Measurements from ENCODE around the gene KIAA1549. TPM values are rescaled to one million over a fixed set of nuclear protein-coding genes. Genes with fewer than 3 reads are reported as not detected.
A peak's percentile ranks its signal among the peaks of the same experiment; 100 is the strongest.

The KIAA1549 gene
- total RNA-seq, 2 donors from 2014 or later: 0.93 to 1.7 TPM

DNA sequence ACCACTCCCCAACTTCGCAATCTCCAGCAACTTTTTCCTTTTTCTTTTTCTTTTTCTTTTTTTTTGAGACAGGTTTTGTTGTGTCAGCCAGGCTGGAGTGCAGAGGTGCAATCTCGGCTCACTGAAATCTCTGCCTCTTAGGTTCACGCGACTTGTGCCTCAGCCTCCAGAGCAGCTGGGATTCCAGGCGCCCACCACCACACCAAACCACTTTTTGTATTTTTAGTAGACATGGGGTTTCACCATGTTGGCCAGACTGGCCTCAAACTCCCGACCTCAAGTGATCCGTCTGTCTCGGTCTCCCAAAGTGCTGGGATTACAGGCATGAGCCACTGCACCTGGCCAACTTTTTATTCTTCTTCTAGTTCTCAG, 55.0 kb downstream of the KIAA1549 start:
- no peaks in the 10 kb centered on the region for H3K9me3 Mint-ChIP-seq
- H3K4me3 Mint-ChIP-seq: peak overlapping the region in 1 of 2 donors; percentile 31
- no peak overlapping the region for H3K27ac Mint-ChIP-seq
- no peaks in the 10 kb centered on the region for H3K27me3 Mint-ChIP-seq (ENCODE audit: low read depth)
- peaks cover 12% of the 10 kb centered on the region for H3K4me1 Mint-ChIP-seq (ENCODE audit: low read depth)
- no peak for DNase-seq
- H3K36me3 Mint-ChIP-seq (ENCODE audit: insufficient read depth in 2 of 2): no peaks in the 10 kb centered on the region
- peak in 1 of 2 donors; percentile 36 for ATAC-seq (replicated peaks in 1 of 2)

DNA sequence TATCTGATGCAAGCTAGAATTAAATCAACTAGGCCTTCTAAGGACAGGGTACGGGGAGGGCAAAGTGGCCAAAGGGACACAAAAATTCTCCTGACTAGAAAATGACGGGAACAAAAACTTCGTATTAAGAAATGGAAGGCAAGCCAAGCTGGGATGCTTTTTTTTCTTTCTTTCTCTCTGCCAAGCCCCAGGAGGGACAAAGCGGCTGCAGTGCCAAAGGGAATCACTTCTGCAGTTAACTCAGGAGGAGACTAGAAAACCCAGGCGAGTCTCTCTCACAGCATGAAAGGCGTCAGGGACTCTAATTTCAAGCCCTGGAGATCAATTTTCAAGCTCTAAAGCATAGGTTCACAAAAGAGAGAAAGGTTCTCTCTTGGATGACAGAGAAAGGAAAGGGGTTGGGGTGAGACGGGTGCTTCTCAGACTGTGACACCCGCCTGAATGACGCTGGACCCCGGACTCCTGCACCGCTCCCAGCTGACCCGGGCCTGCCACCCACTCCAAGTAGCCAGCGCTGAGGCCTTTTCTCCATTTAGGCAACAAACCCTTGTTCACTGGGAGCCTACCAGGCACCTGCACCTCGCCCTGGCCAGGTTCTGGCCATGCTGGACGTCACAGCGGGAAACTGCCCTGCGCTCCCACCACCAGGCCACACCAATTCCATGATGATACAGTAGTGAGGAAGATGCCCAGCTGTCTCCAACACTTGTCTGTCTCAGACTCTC, 56.5 kb downstream of the KIAA1549 start:
- Mint-ChIP-seq H3K4me1 (ENCODE audit: low read depth) (peaks cover 19% of the 10 kb centered on the region), H3K27me3 (ENCODE audit: low read depth) (no peaks in the 10 kb centered on the region), H3K4me3 (no peak overlapping the region), H3K9me3 (no peaks in the 10 kb centered on the region), H3K27ac (no peak overlapping the region), H3K36me3 (ENCODE audit: insufficient read depth in 2 of 2) (no peaks in the 10 kb centered on the region)
- no peak for ATAC-seq (replicated peaks in 1 of 2)
- DNase-seq: no peak

DNA sequence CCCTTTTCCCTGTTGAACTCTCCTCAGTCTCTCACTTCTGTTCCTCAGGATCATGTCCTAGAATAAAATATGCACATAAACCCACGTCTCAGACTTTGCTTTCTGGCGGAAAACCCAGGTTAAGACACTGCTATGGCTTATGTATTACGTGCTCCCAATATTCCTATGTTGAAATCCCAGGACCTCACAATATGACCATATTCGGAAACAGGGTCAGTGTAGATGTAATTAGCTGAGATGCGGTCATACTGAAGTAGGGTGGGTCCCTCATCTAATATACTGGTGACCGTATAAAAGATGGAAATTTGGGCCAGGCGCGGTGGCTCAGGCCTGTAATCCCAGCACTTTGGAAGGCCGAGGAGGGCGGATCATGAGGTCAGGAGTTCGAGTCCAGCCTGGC, 59.9 kb downstream of the KIAA1549 start:
- no peak for ATAC-seq (replicated peaks in 1 of 2)
- DNase-seq: no peak
- no peak overlapping the region for H3K27ac Mint-ChIP-seq
- H3K4me3 Mint-ChIP-seq: no peak overlapping the region
- H3K9me3 Mint-ChIP-seq: no peaks in the 10 kb centered on the region
- peaks cover 13% of the 10 kb centered on the region for H3K4me1 Mint-ChIP-seq (ENCODE audit: low read depth)
- no peaks in the 10 kb centered on the region for H3K27me3 Mint-ChIP-seq (ENCODE audit: low read depth)
- no peaks in the 10 kb centered on the region for H3K36me3 Mint-ChIP-seq (ENCODE audit: insufficient read depth in 2 of 2)

DNA sequence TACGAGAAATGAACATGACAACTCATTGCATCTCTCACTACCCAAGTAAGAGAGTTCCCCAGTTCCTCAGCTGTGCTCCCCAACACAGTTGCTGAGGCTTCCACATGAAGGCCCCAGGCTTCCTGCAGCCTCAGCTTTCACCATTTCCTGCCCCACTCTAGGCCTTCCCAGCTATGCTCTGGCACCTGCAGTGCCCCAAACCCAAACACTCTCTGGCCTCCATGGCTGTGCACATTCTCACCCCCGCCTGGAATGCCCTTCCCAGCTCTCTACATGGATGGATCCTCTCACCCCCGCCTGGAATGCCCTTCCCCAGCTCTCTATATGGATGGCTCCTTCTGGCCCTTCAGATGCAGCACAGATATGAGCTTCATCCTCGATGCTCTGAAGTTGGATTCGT, 61.3 kb downstream of the KIAA1549 start:
- Mint-ChIP-seq H3K27me3 (ENCODE audit: low read depth) (no peaks in the 10 kb centered on the region), H3K9me3 (no peaks in the 10 kb centered on the region), H3K36me3 (ENCODE audit: insufficient read depth in 2 of 2) (no peaks in the 10 kb centered on the region), H3K27ac (no peak overlapping the region), H3K4me1 (ENCODE audit: low read depth) (peaks cover 7% of the 10 kb centered on the region), H3K4me3 (no peak overlapping the region)
- ATAC-seq (replicated peaks in 1 of 2) (no peak), DNase-seq (no peak)

DNA sequence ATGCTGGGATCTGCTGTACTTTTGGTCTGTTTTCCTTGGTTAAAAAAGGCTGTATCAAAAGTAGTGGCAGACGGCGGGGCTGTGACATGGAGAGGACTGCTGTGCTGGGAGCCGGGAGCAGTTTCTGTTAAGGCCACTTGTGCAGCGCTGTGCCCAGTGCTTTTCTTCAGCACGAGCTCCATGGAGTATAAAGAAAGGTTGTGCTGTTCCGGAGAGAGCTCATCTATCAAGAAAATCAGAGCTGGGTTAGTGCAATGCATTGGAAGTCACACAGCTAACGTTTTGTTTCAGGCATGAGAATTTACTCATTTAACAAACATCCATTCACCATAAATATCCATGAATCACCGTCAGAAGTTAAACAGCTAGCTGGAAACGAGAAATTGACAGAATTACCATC, 62.0 kb downstream of the KIAA1549 start:
- ATAC-seq (replicated peaks in 1 of 2) (no peak), DNase-seq (no peak)
- Mint-ChIP-seq H3K36me3 (ENCODE audit: insufficient read depth in 2 of 2) (no peaks in the 10 kb centered on the region), H3K27ac (no peak overlapping the region), H3K27me3 (ENCODE audit: low read depth) (no peaks in the 10 kb centered on the region), H3K9me3 (no peaks in the 10 kb centered on the region), H3K4me3 (no peak overlapping the region), H3K4me1 (ENCODE audit: low read depth) (peaks cover 7% of the 10 kb centered on the region)

DNA sequence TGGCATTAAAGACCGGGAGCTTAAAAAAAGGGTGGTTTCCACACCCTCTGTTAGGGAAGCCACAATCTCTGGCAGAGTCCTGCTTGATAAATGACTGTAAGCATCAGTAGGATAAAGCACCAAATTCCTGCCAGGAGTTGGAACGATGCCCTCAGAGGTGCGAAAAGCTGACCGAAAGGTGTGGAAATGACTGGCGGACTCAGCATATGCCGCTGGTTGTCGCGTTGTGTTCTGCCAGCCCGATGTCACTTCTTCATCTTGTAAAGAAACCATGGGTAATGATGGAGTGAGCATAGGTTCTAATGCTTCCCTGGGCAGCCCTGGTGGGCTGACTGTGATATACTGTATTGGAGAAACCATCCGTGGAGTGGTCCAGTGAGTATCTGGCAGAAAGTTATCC, 62.4 kb downstream of the KIAA1549 start:
- peaks cover 7% of the 10 kb centered on the region for H3K4me1 Mint-ChIP-seq (ENCODE audit: low read depth)
- no peak overlapping the region for H3K27ac Mint-ChIP-seq
- H3K4me3 Mint-ChIP-seq: no peak overlapping the region
- no peaks in the 10 kb centered on the region for H3K9me3 Mint-ChIP-seq
- no peak for ATAC-seq (replicated peaks in 1 of 2)
- no peak for DNase-seq
- peaks cover under 1% of the 10 kb centered on the region for H3K27me3 Mint-ChIP-seq (ENCODE audit: low read depth)
- H3K36me3 Mint-ChIP-seq (ENCODE audit: insufficient read depth in 2 of 2): no peaks in the 10 kb centered on the region

DNA sequence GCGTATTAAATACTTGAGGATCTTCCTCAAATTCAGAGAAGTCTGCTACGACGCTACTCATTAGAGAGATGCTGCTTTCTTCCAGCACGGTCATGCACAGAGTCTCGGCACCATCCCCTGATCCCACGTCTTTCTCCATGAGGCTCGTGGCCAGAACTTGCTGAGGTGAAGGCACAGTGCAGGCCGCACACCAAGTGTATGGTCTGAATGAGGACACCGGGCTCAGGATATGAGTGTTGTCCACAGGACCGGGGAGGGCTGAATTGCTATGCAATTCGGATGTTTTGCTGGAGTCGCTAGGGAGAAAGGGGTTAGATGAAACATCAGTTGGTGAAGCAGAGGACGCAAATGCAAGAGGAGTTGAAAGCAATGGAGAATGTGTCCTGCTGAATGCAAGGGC, 63.0 kb downstream of the KIAA1549 start:
- Mint-ChIP-seq H3K4me3 (no peak overlapping the region), H3K36me3 (ENCODE audit: insufficient read depth in 2 of 2) (no peaks in the 10 kb centered on the region), H3K4me1 (ENCODE audit: low read depth) (peaks cover 7% of the 10 kb centered on the region), H3K27ac (no peak overlapping the region), H3K9me3 (no peaks in the 10 kb centered on the region), H3K27me3 (ENCODE audit: low read depth) (peaks cover 7% of the 10 kb centered on the region)
- no peak for ATAC-seq (replicated peaks in 1 of 2)
- DNase-seq: no peak

DNA sequence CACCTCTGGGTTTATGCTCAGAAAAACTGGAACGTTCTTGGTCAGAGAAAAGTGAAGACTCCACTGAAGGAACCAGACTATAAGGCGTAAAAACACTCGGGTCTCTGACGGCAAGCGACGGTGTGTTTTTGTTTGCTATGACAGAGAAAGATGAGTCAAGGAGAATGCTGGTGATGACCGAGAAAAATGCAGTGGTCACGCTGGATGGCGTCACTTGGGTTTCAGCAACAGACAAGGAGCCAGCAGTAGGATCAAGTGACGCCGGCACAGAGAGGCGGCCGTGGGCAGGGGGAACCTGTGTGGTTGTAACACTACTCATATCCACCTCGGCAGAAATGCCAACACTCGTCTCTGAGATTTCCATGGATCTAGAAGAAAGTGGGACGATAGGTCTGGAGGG, 63.4 kb downstream of the KIAA1549 start:
- ATAC-seq (replicated peaks in 1 of 2): no peak
- Mint-ChIP-seq H3K27ac (no peak overlapping the region), H3K9me3 (no peaks in the 10 kb centered on the region), H3K4me1 (ENCODE audit: low read depth) (peaks cover 7% of the 10 kb centered on the region), H3K4me3 (no peak overlapping the region), H3K27me3 (ENCODE audit: low read depth) (peaks cover 9% of the 10 kb centered on the region), H3K36me3 (ENCODE audit: insufficient read depth in 2 of 2) (no peaks in the 10 kb centered on the region)
- no peak for DNase-seq

DNA sequence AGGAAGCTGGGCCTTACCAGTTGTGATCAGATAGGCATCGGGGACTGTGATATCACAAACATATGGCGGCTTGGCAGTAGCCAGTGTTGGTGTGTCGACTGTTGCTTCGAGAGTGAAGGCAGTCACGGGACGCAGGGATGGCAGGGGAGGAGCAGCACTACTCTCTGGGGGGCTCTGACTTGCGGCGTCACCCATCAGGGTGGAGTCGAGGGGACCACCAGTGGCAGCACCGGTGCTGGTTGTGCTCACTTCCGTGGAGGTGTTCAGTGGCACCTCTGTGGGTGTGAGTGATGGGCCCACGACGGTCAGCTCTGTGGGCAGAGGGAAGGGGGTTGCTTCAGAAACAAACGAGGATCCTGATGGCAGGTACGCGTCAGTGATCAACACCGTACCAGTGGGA, 64.5 kb downstream of the KIAA1549 start:
- H3K9me3 Mint-ChIP-seq: no peaks in the 10 kb centered on the region
- H3K27ac Mint-ChIP-seq: no peak overlapping the region
- peaks cover 7% of the 10 kb centered on the region for H3K4me1 Mint-ChIP-seq (ENCODE audit: low read depth)
- no peak overlapping the region for H3K4me3 Mint-ChIP-seq
- H3K36me3 Mint-ChIP-seq (ENCODE audit: insufficient read depth in 2 of 2): no peaks in the 10 kb centered on the region
- peaks cover 9% of the 10 kb centered on the region for H3K27me3 Mint-ChIP-seq (ENCODE audit: low read depth)
- ATAC-seq (replicated peaks in 1 of 2) (no peak), DNase-seq (no peak)

DNA sequence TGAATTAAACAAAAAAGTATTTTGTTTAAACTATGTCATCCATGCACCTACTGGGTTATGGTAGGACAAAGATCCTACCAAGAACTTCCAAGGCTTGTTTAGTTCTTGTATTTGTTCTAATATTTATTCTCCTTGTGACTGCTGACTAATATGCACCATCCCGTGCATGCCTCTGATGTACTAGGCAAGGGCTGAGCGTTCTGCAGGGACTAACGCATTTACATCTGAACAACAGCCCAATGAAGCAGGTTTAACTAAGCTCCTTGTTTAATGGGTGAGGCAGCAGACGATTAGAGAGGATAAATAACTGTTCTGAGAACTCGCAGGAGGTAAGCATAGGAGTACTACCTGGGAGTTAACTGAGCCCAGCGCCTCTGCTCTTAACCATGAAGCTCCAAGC, 64.9 kb downstream of the KIAA1549 start:
- H3K4me3 Mint-ChIP-seq: no peak overlapping the region
- H3K36me3 Mint-ChIP-seq (ENCODE audit: insufficient read depth in 2 of 2): no peaks in the 10 kb centered on the region
- no peak for DNase-seq
- H3K27me3 Mint-ChIP-seq (ENCODE audit: low read depth): peaks cover 9% of the 10 kb centered on the region
- peaks cover 7% of the 10 kb centered on the region for H3K4me1 Mint-ChIP-seq (ENCODE audit: low read depth)
- H3K9me3 Mint-ChIP-seq: no peaks in the 10 kb centered on the region
- ATAC-seq (replicated peaks in 1 of 2): no peak
- H3K27ac Mint-ChIP-seq: no peak overlapping the region

DNA sequence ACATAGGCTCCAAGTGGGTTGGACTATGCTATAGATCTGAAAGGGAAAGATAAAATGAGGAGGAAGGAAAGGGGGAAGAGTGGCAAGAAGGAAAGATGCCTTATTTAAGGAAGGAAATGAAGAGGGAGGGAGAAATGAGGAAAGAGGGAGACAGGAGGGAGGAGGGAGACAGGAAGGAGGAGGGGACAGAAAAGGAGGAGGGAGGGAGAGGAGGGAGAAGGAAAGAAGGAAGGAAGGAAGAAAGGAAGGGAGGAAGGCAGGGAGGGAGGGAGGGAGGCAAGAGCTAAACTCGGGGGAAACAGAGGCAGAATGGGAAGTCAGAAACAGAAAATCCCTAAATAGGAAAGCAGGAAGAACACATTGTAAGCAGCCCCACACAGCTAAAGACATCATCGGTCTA, 67.4 kb downstream of the KIAA1549 start:
- no peaks in the 10 kb centered on the region for H3K4me1 Mint-ChIP-seq (ENCODE audit: low read depth)
- no peak for DNase-seq
- H3K4me3 Mint-ChIP-seq: no peak overlapping the region
- H3K27ac Mint-ChIP-seq: no peak overlapping the region
- ATAC-seq (replicated peaks in 1 of 2): no peak
- H3K27me3 Mint-ChIP-seq (ENCODE audit: low read depth): peaks cover 9% of the 10 kb centered on the region
- no peaks in the 10 kb centered on the region for H3K36me3 Mint-ChIP-seq (ENCODE audit: insufficient read depth in 2 of 2)
- H3K9me3 Mint-ChIP-seq: no peaks in the 10 kb centered on the region

DNA sequence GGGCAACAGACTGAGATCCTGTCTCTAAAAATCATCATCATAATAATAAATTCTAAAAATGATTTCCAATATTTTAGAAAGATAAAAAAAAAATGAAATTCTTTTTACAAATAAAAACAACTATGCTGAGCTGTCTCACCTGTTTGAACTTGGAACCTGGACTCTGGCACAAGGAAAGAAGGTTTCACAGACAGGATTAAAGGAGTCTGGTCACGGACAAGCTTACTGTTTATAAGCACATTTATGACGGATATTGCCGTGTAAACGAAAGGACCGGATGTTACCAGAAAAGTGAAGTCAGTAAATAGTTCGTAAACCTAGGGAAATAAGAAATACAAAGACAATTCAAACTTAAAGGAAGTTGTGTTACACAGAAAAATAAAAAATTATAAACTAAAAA, 70.2 kb downstream of the KIAA1549 start:
- DNase-seq: no peak
- Mint-ChIP-seq H3K9me3 (no peaks in the 10 kb centered on the region), H3K4me1 (ENCODE audit: low read depth) (no peaks in the 10 kb centered on the region), H3K27me3 (ENCODE audit: low read depth) (peaks cover 9% of the 10 kb centered on the region), H3K4me3 (no peak overlapping the region), H3K27ac (no peak overlapping the region), H3K36me3 (ENCODE audit: insufficient read depth in 2 of 2) (no peaks in the 10 kb centered on the region)
- no peak for ATAC-seq (replicated peaks in 1 of 2)

DNA sequence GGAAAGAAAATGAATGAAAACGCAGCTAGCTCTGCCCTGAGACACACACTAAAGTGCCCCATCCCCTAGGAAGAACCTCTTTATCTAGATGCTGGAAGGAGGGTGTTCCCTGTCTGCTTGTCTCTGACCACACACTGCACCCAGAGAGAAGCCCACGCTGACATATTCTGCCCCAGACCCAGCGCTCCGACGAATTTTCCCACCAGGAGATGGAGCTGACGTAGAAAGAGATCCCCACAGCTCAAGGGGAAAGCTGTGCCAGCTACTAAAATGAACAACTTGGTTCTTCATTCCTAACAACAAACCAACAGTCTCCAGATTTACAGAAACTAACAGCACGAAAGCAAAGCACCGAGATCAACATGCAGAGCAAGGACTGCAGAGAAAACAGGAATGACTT, 73.3 kb downstream of the KIAA1549 start:
- H3K27me3 Mint-ChIP-seq (ENCODE audit: low read depth): no peaks in the 10 kb centered on the region
- DNase-seq (no peak), ATAC-seq (replicated peaks in 1 of 2) (no peak)
- no peak overlapping the region for H3K4me3 Mint-ChIP-seq
- no peaks in the 10 kb centered on the region for H3K36me3 Mint-ChIP-seq (ENCODE audit: insufficient read depth in 2 of 2)
- peaks cover 16% of the 10 kb centered on the region for H3K4me1 Mint-ChIP-seq (ENCODE audit: low read depth)
- no peak overlapping the region for H3K27ac Mint-ChIP-seq
- H3K9me3 Mint-ChIP-seq: no peaks in the 10 kb centered on the region

DNA sequence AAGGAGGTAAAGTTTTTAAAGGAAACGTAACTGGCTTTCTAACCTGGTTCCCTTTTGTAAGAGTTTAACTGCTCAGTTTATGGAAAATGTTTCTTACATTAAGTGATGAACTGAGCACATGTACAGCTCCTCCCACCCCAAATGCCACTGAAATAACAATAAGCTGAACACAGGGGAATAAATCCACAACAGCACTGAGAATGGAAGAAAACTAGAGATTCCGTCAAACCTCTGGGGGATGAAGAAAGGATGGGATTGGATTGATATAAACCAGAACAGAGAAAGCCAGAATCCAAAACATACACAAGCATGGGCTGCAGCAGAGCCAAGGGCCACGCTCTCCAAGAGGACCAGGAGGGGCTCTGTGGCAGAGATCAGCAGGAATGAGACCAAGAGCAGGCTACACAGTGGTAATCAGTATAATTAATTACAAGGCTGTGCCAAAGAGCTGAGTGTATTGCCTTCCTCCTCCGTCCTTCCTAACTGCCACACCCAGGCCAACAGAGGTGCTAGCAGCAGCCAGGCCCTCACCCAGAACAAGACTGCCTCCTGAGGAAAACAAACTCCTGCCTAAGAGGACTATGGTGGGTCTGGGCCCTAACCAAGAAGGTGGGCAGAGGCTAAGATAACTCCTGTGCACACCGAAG, 73.9 kb downstream of the KIAA1549 start:
- no peaks in the 10 kb centered on the region for H3K9me3 Mint-ChIP-seq
- DNase-seq (no peak), ATAC-seq (replicated peaks in 1 of 2) (no peak)
- H3K4me3 Mint-ChIP-seq: no peak overlapping the region
- no peaks in the 10 kb centered on the region for H3K27me3 Mint-ChIP-seq (ENCODE audit: low read depth)
- H3K36me3 Mint-ChIP-seq (ENCODE audit: insufficient read depth in 2 of 2): no peaks in the 10 kb centered on the region
- peaks cover 22% of the 10 kb centered on the region for H3K4me1 Mint-ChIP-seq (ENCODE audit: low read depth)
- H3K27ac Mint-ChIP-seq: no peak overlapping the region

All from activated T-cell treated with anti-CD3 and anti-CD28 coated beads, Interleukin-2, amount 50 U/mL, for 72 hours (primary cell).